Endothelial cell (in vitro differentiated cells): ENCODE data around the gene GZMH. TPM values are rescaled to one million over a fixed set of nuclear protein-coding genes. Genes with fewer than 3 reads are reported as not detected.

Experiments
- DNase-seq: peaks from one replicate; pipeline ENCODE4 v3.0.0; 2021; ENCODE audit warnings: low spot score
- H3K27ac Mint-ChIP-seq: one replicate; pipeline ENCODE4 v1.8.0; 2021; ENCODE audit warnings: mixed read lengths, inconsistent platforms; ENCODE audit not compliant: unreplicated experiment
- H3K27me3 Mint-ChIP-seq: one replicate; pipeline ENCODE4 v1.8.0; 2021; ENCODE audit warnings: mild to moderate bottlenecking, moderate library complexity, mixed read lengths, inconsistent platforms; ENCODE audit not compliant: unreplicated experiment
- H3K36me3 Mint-ChIP-seq: one replicate; pipeline ENCODE4 v1.8.0; 2021; ENCODE audit warnings: mild to moderate bottlenecking, low read depth, mixed read lengths, inconsistent platforms; ENCODE audit not compliant: unreplicated experiment
- H3K4me1 Mint-ChIP-seq: one replicate; pipeline ENCODE4 v1.8.0; 2021; ENCODE audit warnings: mild to moderate bottlenecking, mixed read lengths, inconsistent platforms; ENCODE audit not compliant: unreplicated experiment
- H3K4me3 Mint-ChIP-seq: one replicate; pipeline ENCODE4 v1.8.0; 2021; ENCODE audit warnings: mild to moderate bottlenecking, mixed read lengths, inconsistent platforms; ENCODE audit not compliant: unreplicated experiment
- H3K9me3 Mint-ChIP-seq: one replicate; pipeline ENCODE4 v1.8.0; 2021; ENCODE audit warnings: mixed read lengths, inconsistent platforms; ENCODE audit not compliant: unreplicated experiment
- total RNA-seq: library from RNA; stranded (reverse); fragmentation: NEBNext Ultra II Directional; extraction: Animal tissue kit (Norgen Biotek cat#: 25700); gene quantifications from one replicate; pipeline ENCODE4 v1.2.1, GENCODE V29; 2021; ENCODE audit not compliant: unreplicated experiment
- TF ChIP-seq, protein P1 (sequence below): fragments of 200-600 bp; sonication (generic); IDR thresholded peaks from one replicate; pipeline ENCODE4 v1.5.0; 2021; ENCODE audit warnings: antibody characterized with exemption; ENCODE audit not compliant: unreplicated experiment

GZMH gene
- total RNA-seq, 1 donor from 2014 or later: not detected

DNA sequence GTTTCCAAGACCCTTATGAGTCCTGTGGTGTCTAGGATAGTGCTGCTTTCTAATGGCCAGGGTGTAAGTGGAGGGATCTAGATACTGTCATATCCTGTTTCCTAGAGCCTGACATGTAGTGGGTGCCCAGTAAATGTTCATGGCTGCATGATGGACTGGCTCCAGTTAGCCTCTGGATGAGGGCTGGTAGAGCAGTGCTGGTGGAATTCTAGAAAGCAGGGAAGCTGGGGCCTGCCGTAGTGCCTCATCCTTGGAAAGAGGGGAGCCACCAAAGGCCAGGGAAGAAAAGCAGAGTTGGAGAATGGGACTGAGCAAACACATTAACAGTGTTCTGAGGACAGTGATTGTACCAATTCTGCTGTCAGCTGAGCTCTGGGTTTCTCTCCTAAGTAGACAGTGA lies 23.9 kb upstream of the GZMH start:
- Mint-ChIP-seq H3K9me3 (no peaks in the 10 kb centered on the region), H3K27me3 (peaks cover 6% of the 10 kb centered on the region), H3K27ac (no peak overlapping the region), H3K4me1 (no peaks in the 10 kb centered on the region), H3K4me3 (no peak overlapping the region), H3K36me3 (no peaks in the 10 kb centered on the region)
- TF ChIP-seq, protein P1, sequence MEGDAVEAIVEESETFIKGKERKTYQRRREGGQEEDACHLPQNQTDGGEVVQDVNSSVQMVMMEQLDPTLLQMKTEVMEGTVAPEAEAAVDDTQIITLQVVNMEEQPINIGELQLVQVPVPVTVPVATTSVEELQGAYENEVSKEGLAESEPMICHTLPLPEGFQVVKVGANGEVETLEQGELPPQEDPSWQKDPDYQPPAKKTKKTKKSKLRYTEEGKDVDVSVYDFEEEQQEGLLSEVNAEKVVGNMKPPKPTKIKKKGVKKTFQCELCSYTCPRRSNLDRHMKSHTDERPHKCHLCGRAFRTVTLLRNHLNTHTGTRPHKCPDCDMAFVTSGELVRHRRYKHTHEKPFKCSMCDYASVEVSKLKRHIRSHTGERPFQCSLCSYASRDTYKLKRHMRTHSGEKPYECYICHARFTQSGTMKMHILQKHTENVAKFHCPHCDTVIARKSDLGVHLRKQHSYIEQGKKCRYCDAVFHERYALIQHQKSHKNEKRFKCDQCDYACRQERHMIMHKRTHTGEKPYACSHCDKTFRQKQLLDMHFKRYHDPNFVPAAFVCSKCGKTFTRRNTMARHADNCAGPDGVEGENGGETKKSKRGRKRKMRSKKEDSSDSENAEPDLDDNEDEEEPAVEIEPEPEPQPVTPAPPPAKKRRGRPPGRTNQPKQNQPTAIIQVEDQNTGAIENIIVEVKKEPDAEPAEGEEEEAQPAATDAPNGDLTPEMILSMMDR: no peak
- DNase-seq: no peak

DNA sequence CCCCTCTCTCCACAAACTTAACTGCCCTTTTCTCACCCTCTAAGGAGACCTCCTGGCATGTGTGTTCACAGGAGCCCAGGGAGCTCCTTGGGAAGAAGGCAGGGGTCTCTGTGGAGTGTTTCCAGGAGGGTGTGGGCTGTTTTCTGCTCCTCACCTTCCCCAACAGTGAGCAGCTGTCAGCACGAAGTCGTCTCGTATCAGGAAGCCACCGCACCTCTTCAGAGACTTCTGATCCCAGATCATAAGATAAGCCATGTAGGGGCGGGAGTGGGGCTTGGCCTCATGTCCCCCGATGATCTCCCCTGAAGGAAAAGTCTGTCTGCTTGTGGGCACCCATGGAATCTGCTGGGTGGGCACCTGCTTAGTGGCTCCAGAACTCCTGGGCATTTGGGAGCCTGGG lies 23.3 kb upstream of the GZMH start:
- H3K36me3 Mint-ChIP-seq: no peaks in the 10 kb centered on the region
- no peaks in the 10 kb centered on the region for H3K9me3 Mint-ChIP-seq
- TF ChIP-seq, protein P1: no peak
- no peak overlapping the region for H3K27ac Mint-ChIP-seq
- H3K27me3 Mint-ChIP-seq: peaks cover 6% of the 10 kb centered on the region
- H3K4me3 Mint-ChIP-seq: no peak overlapping the region
- no peaks in the 10 kb centered on the region for H3K4me1 Mint-ChIP-seq
- no peak for DNase-seq

GRCh38 chr14:24632336-24632735 lies 22.9 kb upstream of the GZMH start:
- H3K4me1 Mint-ChIP-seq: no peaks in the 10 kb centered on the region

GRCh38 chr14:24631749-24632335 lies 22.4 kb upstream of the GZMH start:
- no peak overlapping the region for H3K4me3 Mint-ChIP-seq
- H3K9me3 Mint-ChIP-seq: no peaks in the 10 kb centered on the region

More at GRCh38 chr14:24632336-24632735, 22.9 kb upstream of the GZMH start:
- TF ChIP-seq, protein P1: no peak
- Mint-ChIP-seq H3K27me3 (peaks cover 6% of the 10 kb centered on the region), H3K9me3 (no peaks in the 10 kb centered on the region), H3K4me3 (no peak overlapping the region), H3K27ac (no peak overlapping the region), H3K36me3 (no peaks in the 10 kb centered on the region)
- DNase-seq: no peak

GRCh38 chr14:24630872-24631477 lies 21.5 kb upstream of the GZMH start:
- DNase-seq: no peak
- Mint-ChIP-seq H3K36me3 (no peaks in the 10 kb centered on the region), H3K4me3 (no peak overlapping the region), H3K27me3 (peaks cover 6% of the 10 kb centered on the region), H3K27ac (no peak overlapping the region), H3K4me1 (no peaks in the 10 kb centered on the region), H3K9me3 (no peaks in the 10 kb centered on the region)
- TF ChIP-seq, protein P1: no peak

More at GRCh38 chr14:24631749-24632335, 22.4 kb upstream of the GZMH start:
- peaks cover 6% of the 10 kb centered on the region for H3K27me3 Mint-ChIP-seq
- no peak for DNase-seq
- TF ChIP-seq, protein P1: no peak
- H3K27ac Mint-ChIP-seq: no peak overlapping the region
- no peaks in the 10 kb centered on the region for H3K36me3 Mint-ChIP-seq
- H3K4me1 Mint-ChIP-seq: no peaks in the 10 kb centered on the region
